Measurements from ENCODE around the gene EZR. TPM values are rescaled to one million over a fixed set of nuclear protein-coding genes. Genes with fewer than 3 reads are reported as not detected.

The EZR gene
- total and polyA plus RNA-seq, 11 donors, result 114 to 541 (median 161) TPM

- intact Hi-C loops (cut with DNase I), result loop anchor here in 1 of 10 donors (10.0 kb wide), 1 partner anchor 45 kb away; no protein-coding TSS in a partner anchor
- WGBS, 4 donors, result 78 to 87% (median 83%) methylated on average over 5 to 7 of the region's 7 CpGs
- no peak for ATAC-seq
- peak in 1 of 5 donors; percentile 52 for DNase-seq
- Histone ChIP-seq H3K9me3 (no peaks in the 10 kb centered on the region), H3K4me1 (peaks cover 0 to 12% (median 0%) of the 10 kb centered on the region in 12 donors), H3K27me3 (no peaks in the 10 kb centered on the region), H3K36me3 (peaks cover 0 to 22% (median 12%) of the 10 kb centered on the region in 9 donors), H3K27ac (no peak overlapping the region), H3K4me3 (no peak overlapping the region)
- TF ChIP-seq CTCF (IDR thresholded peaks at IDR 0.05) (no peak), POLR2A (IDR thresholded peaks at IDR 0.05) (no peak)
Measured at GRCh38 chr6:158759966-158760617, 59.1 kb downstream of the EZR start.

GRCh38 chr6:158758941-158759479 is 60.2 kb downstream of the EZR start:
- H3K27me3 ChIP-seq, result no peaks in the 10 kb centered on the region
- H3K36me3 ChIP-seq, result peaks cover 0 to 11% (median 2%) of the 10 kb centered on the region in 9 donors
- no peak overlapping the region for H3K27ac ChIP-seq
- H3K4me3 ChIP-seq, result no peak overlapping the region
- H3K9me3 ChIP-seq, result no peaks in the 10 kb centered on the region
- peak in 1 of 5 donors; percentile 53 for DNase-seq
- peaks cover 0 to 11% (median under 1%) of the 10 kb centered on the region in 12 donors for H3K4me1 ChIP-seq
- no peak for TF ChIP-seq POLR2A (IDR thresholded peaks at IDR 0.05)
- ATAC-seq, result no peak
- intact Hi-C loops (cut with DNase I), result no loop called here
- WGBS, 4 donors, result 71 to 92% (median 84%) methylated on average over 8 to 18 of the region's 18 CpGs

GRCh38 chr6:158758451-158758860 is 60.7 kb downstream of the EZR start:
- H3K4me3 ChIP-seq, result no peak overlapping the region
- H3K27ac ChIP-seq, result no peak overlapping the region
- H3K27me3 ChIP-seq, result no peaks in the 10 kb centered on the region
- WGBS, 4 donors, result 35 to 55% (median 42%) methylated on average over 9 of the region's 9 CpGs
- intact Hi-C loops (cut with DNase I), result no loop called here
- ATAC-seq (peak in 2 of 4 donors; percentile 11 to 38), DNase-seq (peak in 1 of 5 donors; percentile 51)
- H3K4me1 ChIP-seq, result peaks cover 0 to 7% (median 0%) of the 10 kb centered on the region in 12 donors
- H3K36me3 ChIP-seq, result peaks cover 0 to 11% (median 0%) of the 10 kb centered on the region in 9 donors
- no peak for TF ChIP-seq POLR2A (IDR thresholded peaks at IDR 0.05)
- TF ChIP-seq CTCF (IDR thresholded peaks at IDR 0.05), result no peak
- no peaks in the 10 kb centered on the region for H3K9me3 ChIP-seq

- Histone ChIP-seq H3K9me3 (no peaks in the 10 kb centered on the region), H3K27ac (no peak overlapping the region), H3K4me3 (no peak overlapping the region), H3K27me3 (no peaks in the 10 kb centered on the region), H3K4me1 (peaks cover 0 to 5% (median 1%) of the 10 kb centered on the region in 12 donors), H3K36me3 (peaks cover 0 to 10% (median 0%) of the 10 kb centered on the region in 9 donors)
- no peak for TF ChIP-seq POLR2A (IDR thresholded peaks at IDR 0.05)
- TF ChIP-seq CTCF (IDR thresholded peaks at IDR 0.05), result no peak
- DNase-seq, result no peak
- intact Hi-C loops (cut with DNase I), result no loop called here
- WGBS, 4 donors, result 83 to 87% (median 84%) methylated on average over 9 of the region's 9 CpGs
- no peak for ATAC-seq
Measured at GRCh38 chr6:158757753-158758090, 61.4 kb downstream of the EZR start.
